Measurements from ENCODE around the gene GIGYF1.
"Not testable (repeated sequence)": the region's sequence is repeated elsewhere in the genome, so short reads cannot be mapped to it uniquely, and the experiment has no call there.

GRCh38 chr7:100669106-100669505 lies 24.9 kb downstream of the GIGYF1 start:
- not testable (repeated sequence) for TF ChIP-seq POLR2A (IDR thresholded peaks at IDR 0.05; ENCODE audit: low read length); GATA1 (IDR thresholded peaks at IDR 0.05; ENCODE audit: low read depth, low read length)
